GM08714 (cell line): Measurements from ENCODE around the gene CACNA1C.

Source experiments
- H3K4me3 ChIP-seq: fragments of 200-500 bp; sonication (Bioruptor generic); 2 replicates; pipeline ENCODE4 v1.5.1; 2014; ENCODE audit warnings: mild to moderate bottlenecking, low read length, inconsistent platforms
- ZNF274 ChIP-seq: IDR thresholded peaks from 2 replicates; pipeline ENCODE4 v1.6.1; 2012; ENCODE audit warnings: mild to moderate bottlenecking, low read depth, low read length

CACNA1C gene

DNA sequence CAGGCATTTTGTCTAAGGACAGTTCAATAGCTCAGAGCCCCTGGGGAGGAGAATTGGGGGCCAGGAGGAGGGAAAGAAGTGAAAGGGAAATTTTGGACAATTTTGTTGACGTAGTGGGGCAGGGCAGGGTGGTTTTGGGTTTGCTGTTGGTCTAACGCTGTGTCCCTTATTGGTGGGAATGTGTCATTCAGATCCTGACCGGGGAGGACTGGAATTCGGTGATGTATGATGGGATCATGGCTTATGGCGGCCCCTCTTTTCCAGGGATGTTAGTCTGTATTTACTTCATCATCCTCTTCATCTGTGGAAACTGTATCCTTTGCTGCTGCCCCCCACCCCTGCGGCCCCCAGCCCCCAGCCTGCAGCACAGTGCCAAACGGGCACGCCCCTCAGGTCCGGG is 529.8 kb downstream of the CACNA1C start:
- TF ChIP-seq ZNF274, result no peak
- no peak overlapping the region for H3K4me3 ChIP-seq

DNA sequence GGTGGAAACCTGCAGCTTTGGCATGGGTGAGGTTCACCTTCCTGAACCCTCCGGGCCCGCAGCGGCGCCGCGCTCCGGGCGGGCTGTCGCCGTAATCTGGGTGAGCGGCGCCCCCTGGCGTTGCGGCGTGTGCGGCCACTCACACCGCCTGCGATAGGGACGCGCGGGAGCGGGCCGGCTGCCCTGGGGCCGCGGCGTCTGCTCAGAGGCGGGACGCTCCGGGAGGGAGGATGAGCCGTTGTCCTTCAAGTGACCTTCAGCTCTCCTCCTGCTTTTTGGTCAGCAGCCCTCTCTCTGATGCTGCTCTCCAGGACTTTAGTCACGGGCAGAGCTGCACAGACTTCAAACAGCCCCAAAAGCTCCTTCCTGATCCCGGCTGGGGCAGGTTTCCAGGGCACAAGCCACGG is 530.3 kb downstream of the CACNA1C start:
- no peak overlapping the region for H3K4me3 ChIP-seq
- TF ChIP-seq ZNF274, result no peak

DNA sequence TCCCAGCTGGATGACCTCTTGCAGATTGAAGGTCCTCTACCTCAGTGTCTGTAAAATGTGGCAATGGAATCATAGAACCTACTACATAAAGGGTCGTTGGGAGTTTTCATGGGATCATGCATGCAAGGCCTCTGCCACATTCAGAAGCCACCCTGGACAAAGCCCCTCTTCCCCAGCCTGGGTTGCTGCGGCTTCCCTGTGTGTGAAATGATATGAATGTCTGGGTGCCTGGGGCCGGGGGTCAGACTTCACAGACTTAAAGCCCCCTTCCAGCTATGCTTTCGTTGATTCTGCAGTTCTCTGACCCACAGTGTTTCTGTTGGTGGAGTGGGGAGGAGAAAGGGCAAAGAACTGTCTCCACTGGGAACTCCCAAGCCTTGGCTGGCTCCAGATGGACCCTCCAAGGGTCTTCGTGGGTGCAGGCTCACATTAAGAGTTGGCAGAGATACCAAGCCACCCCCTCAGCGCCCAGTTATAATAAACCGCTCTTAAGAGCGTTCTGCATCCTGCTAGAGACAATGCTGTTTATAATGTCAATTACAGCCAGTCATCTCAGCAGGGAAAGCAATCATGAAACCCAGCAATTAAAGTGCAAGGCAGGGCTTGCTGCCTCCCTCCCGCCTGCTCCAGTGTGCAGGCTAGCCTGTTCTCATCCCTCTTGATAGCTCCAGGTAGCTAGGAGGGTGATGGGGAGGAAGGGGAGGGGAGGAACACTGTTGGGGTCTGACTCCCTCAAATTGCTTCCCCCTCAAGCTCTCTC is 531.0 kb downstream of the CACNA1C start:
- TF ChIP-seq ZNF274, result no peak

DNA sequence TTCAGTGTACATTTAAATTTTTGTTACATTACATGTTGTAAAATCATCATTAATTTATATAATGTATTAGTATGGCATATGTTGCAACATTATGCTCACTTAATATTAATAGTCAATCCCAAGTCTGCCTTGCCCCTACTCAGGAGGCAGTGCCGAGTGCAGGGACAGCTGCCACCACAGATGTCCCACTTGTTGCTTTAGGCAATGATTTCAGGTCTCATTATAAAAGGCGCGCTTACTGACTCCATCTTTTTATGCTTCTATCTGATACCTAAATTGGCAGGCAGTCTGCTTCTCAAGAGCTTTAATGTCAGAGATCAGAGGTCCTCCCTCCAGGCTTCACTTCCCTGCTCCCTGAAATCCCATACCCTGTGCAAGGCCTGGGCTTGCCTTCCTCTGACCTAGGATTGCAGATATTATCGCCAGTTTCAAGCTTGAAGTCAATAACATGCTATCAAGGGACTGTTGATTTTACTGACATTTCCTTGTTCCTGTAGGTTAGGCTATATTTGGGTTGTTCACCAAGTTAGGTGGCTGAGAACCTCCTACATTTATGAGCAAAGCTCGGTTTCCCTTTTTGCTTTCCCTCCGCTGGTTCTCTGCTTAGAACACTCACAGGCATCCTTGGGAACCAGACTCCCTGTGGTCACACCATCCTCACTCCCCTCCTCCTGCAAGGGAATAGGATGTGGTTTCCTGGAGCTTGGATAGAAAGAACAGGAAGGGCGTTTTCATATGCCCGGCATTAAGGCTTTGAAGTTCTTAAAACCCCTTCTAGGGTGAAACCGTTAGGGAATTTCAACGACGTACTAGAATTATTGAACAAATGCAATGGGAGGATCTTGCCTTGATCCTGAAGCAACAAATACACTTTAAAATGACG is 533.6 kb downstream of the CACNA1C start:
- no peak for TF ChIP-seq ZNF274
- H3K4me3 ChIP-seq, result no peak overlapping the region

More for the DNA sequence above, 531.0 kb downstream of the CACNA1C start:
- H3K4me3 ChIP-seq, result no peak overlapping the region

DNA sequence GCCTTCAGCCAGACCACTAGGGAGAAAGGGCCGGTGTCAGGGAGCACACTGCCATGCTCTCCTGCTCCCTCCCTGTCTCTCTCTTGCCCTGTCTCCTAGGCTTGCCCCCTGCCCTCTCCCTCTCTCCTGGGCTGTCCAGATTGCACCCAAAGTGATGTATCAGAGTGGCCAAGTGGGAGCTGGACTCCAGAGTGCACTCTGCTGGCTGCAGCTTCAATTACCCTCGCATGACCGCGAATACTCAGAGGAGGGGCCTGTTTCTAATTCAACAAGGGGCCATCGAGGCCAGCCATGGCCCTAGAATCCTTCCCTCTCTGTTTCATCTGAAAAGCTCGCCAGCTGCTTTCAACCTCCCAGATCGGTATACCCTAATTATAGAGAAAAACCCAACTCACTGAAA is 535.6 kb downstream of the CACNA1C start:
- TF ChIP-seq ZNF274, result no peak
- no peak overlapping the region for H3K4me3 ChIP-seq

DNA sequence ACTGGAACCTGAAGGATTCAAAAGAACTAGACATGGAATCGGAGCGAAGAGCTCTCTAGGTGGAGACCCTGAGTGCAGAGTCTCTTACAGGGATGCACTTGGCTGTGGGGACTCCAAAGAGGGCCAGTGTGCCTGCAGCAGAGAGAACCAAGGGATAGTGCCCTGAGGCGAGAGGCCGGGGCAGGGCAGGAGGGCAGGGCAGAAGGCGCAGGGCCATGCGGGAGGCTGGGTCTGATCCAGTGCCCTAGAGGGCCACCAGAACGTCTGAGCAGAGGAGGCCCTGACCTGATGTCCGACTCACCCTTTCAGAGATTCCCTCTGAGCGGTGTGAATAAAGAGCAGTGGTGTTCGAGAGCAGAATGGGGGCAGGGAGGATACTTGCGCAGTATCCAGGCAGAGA is 536.6 kb downstream of the CACNA1C start:
- no peak overlapping the region for H3K4me3 ChIP-seq
- TF ChIP-seq ZNF274, result no peak

DNA sequence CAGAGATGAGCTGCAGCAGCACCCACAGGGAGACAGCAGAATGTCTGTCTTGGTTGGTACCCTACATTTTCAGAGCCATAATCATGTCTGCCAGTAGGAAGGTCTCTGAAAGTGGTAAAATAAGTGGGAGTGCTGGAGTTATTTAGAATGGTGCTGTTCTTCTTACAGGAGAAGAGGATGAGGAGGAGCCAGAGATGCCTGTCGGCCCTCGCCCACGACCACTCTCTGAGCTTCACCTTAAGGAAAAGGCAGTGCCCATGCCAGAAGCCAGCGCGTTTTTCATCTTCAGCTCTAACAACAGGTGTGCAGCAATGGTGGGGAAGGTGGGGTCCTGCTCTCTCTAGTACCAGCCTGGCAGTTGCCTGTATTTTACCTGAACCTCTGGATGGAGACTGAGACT is 540.3 kb downstream of the CACNA1C start:
- no peak overlapping the region for H3K4me3 ChIP-seq
- no peak for TF ChIP-seq ZNF274

DNA sequence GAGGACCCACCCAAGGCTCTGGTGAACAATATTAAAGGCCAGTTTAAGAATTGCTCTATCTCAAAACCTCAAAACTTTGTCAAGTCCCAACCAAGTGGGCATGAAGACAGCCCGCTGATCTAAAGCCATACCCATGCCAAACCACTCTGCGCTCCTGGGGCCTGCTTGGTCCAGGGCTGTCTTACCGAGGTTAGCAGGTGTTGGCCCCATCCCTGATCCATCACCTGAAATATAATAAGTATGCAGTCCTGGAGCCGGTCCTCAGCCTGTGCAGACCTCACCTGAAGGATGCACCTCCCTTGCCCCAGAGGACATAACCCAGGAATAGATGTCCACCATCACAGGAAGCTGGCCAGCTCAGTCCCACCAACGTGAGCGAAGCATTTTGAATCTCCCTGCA is 543.7 kb downstream of the CACNA1C start:
- no peak for TF ChIP-seq ZNF274
- no peak overlapping the region for H3K4me3 ChIP-seq

DNA sequence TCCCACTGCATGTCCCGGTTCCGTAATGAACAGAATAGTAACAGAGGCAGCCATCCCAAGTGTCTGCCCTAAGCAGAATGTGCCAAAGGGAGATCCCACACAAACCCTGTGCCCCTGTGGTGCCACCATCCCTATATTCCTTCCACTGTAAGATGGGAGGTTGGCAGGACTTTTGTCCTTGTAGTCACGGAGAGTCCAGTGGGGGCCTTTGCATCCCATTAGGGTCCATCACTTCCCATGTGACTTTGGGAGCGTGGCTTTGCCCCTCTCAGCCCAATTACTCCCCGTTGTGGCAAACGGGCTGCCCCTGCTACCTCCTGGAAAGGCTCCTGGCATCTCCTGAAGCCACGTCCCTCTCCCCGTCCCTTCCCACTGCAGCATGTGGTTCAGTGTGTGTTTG is 552.5 kb downstream of the CACNA1C start:
- TF ChIP-seq ZNF274, result no peak
- no peak overlapping the region for H3K4me3 ChIP-seq

DNA sequence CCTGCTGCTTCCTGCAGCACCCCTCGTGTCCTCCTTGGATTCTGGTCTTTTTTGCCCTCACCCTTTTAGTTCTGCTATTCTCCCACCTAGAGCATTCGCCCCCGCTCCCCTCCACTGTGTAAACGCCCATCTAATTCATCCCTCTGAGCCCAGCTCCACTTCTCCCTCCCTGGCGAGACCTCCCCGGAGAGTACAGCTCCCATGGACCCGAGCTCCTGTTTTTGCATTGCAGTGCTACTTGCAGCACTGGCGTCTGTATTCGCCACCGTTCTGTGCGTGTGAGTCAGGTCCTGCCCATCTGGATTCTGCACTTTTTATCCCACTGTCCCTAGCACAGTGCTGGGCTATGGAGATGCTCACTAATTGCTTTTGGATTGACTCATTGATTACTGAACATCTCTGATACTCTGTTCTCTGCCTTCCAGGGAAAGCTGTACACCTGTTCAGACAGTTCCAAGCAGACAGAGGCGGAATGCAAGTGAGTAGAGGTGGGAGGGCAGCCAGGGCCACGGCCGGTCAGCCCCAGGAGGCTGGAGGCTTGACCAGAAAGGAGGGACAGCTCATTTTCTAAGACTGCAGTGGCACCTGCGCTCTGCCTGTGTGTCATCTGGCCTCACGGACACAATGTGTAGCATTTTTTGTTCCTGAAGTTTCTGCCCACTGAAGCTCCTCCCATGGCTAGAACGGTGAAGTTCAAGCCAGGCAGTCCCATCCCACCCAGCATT is 553.6 kb downstream of the CACNA1C start:
- H3K4me3 ChIP-seq, result no peak overlapping the region
- no peak for TF ChIP-seq ZNF274

DNA sequence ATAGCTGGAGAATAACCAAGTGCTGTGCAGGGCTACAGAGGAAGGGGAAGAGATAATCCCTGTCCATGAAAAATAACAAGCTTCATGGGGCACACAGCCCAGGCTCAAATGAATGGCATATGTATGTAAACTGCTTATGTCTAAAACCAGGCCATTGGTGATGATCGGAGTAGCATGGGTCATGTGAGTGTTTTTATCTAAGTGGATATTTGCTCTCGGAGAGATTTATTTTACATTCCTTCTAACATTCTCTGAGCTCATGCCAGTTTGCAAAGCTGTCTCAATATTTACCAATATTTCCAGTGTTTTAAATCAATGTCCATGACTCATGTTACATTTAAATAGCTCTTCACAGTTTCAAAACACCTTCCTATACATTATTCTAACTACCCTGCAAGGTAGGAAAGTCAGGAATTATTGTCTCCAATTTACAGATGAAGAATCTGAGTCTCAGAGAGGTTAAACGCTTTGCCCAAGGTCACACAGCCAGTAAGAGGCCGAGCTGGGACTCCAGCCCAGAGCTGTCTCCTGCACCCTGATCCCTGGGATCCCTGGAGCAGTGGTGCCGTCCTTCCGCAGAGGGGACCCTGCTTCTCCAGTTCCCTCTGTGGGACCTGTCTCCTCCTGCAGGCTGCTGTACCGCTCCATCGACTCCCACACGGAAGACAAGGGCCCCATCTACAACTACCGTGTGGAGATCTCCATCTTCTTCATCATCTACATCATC is 555.3 kb downstream of the CACNA1C start:
- no peak overlapping the region for H3K4me3 ChIP-seq
- TF ChIP-seq ZNF274, result no peak

DNA sequence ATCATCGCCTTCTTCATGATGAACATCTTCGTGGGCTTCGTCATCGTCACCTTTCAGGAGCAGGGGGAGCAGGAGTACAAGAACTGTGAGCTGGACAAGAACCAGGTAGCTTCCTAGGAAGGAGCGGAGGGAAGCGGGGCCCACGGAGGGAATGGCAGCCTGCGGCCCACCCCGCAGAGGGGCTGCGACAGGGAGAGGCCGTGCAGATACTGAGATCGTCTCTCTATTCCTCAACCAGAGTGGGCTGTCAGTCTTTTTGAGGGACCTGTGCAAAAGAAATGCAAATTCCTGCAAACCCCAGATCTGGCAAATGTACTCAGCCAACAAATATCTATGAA is 555.8 kb downstream of the CACNA1C start:
- H3K4me3 ChIP-seq, result no peak overlapping the region
- TF ChIP-seq ZNF274, result no peak

DNA sequence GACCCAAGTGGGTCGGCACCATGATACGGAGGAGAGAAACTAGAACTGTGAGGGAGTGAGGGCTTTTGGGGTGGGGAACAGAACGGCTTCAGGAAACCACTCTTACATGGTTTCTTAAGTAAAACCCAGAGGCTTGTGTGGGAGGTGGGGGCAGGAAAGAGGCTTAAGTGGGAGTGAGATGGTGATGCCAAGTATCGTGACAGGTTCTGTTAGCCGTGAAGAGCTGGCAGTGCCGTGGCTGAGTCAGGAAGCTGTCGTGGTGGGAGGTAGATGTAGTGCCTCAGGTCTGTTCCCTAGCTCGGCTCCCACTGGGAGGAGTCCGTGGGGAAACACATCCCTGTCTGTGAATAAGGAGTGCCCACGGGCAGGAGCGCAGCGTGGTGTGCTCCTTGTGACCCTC is 556.2 kb downstream of the CACNA1C start:
- no peak for TF ChIP-seq ZNF274
- H3K4me3 ChIP-seq, result no peak overlapping the region

DNA sequence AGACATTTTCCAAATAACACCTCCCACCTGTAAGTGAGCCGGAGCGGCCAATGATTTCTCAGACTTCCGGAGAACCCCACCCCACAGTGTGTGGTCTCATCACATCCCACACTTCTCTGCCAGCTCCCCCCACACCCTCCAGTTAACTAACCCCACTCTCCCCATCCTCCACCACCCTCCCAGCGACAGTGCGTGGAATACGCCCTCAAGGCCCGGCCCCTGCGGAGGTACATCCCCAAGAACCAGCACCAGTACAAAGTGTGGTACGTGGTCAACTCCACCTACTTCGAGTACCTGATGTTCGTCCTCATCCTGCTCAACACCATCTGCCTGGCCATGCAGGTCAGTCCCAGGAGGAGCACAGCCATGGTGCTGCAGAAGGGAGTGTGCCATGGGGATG is 557.6 kb downstream of the CACNA1C start:
- no peak for TF ChIP-seq ZNF274
- no peak overlapping the region for H3K4me3 ChIP-seq
